D721Med (cell line): ENCODE measurements around the gene SLCO2A1.

Source experiments
- DNase-seq: peaks from one replicate; pipeline ENCODE4 v3.0.0; 2011; ENCODE audit warnings: low spot score; ENCODE audit not compliant: insufficient read length
- FAIRE-seq: peaks from 2 replicates; lab custom pipeline; 2011; peaks lifted over from hg19 to GRCh38; lab: Jason Lieb, UNC
- CTCF ChIP-seq: IDR thresholded peaks from 2 replicates; pipeline ENCODE4 v1.5.1; 2012; ENCODE audit warnings: mild to moderate bottlenecking, control low read depth; ENCODE audit not compliant: insufficient read depth; ENCODE audit errors: missing control alignments

Gene SLCO2A1

DNA sequence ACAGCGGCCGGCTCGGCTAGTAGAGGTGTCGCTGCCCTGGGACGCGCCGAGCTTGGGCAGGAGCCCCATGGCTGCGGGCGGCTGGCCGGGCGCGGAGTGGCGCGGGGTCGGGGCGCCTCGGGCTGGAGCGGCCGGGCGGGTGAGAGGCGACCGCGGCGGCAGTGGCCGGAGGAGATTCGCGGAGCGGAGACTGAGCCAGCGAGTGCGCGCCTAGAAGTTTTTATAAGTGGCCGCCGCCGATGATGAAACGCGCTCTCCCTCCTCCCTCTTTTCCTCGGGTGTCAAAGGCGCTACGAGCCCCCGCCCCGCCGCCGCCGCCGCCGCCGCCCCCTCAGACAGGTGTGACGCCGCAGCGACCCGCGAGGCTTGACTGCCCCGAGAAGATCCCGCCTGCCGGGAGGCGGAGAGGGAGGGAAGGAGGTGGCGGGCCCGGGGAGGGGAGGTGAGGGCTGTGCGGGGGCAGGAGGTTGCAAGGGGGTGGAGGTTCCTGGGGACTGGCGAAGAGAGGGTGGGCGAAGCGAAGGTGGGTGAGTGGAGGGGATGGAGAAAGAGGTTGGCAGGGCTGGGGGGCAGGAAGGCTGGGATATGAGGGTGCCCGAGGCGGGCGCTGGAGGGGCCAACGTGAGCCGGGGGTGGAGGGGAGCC, at the start of gene SLCO2A1:
SLCO2A1 (minus strand) TSS at position 192 of the 645 bp plus-strand sequence; CDS start at position 69, 123 bp downstream.
- no peak for TF ChIP-seq CTCF

GRCh38 chr3:134079111-134079547, 49.4 kb upstream of the SLCO2A1 start:
- TF ChIP-seq CTCF = no peak
- no peak for DNase-seq
- no peak for FAIRE-seq

More for the DNA sequence above, at the start of gene SLCO2A1:
- DNase-seq = peak; percentile 29
- no peak for FAIRE-seq

DNA sequence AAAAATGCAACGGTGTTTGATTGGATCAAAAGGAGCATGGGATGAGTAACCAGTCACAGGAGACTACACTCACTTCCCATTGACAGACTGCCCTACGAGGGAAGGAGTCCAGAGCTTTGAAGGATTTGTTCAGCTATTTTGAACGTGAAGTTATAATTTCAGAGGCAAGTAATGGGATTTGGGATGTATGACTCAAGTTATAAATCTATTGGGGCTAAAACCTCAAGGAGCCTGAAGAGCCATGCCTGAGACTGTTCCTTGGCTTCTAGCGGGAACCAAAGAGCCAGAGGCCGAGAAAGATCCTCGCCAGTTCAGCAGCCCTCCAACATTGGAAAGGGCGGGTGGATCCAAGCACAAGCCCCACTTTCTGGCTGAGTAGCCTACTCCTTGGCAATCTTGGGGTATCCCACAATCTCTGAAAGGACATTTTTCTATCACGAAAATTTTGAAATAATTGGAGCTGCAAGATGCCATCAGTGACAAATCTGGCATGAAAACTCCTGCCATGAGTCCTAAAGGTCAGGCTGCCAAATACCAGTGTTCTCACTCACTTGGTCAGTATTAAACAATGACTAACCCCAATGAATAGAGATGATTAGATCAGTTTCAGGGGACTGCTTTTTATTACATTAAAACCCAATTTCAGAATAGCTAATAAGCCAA, 48.6 kb upstream of the SLCO2A1 start:
- no peak for DNase-seq
- no peak for FAIRE-seq
- no peak for TF ChIP-seq CTCF

DNA sequence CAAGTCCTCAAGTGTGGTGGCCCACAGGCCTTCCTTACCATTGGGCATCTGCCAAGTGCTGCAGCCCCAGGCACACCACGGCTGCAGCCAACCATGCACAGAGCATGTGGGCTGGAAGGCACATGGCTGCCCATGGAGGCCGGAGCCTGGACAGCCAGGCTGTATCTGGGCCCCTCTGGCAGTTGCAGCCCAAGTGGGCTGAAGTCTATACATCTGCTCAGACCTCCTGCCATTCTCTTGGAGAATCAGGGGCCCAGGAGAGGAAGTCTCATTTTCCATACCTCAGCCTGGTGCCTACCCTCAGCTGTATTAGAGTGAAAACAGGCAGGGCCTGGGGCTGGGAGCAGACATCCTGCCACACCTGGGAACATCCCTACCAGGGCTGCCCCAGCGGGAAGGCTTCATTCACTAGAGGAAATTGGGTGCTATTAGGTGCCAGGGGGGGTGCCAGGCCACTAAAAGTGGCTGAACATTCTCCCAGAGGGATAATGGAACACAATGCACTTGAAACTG, 48.0 kb upstream of the SLCO2A1 start:
- TF ChIP-seq CTCF = no peak
- DNase-seq = no peak
- FAIRE-seq = no peak

DNA sequence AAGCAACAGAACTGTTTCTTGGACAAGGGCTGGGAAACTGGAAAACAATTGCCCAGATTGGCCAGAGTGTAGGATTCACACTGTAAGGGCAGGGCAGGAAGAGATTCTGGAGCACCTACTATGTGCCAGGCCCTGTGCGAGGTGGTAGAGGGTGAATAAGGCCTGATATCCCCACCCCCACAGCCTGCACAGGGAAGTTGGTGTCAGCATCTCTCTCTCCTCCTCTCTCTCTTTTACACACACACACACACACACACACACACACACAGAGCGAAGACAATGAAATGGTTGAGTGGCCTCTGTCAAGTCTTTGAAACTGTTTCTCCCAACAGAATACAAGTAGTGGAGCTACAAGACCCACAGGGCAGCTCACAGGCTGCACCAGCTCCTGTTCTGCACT, 47.1 kb upstream of the SLCO2A1 start:
- FAIRE-seq (no peak), DNase-seq (no peak)
- no peak for TF ChIP-seq CTCF

DNA sequence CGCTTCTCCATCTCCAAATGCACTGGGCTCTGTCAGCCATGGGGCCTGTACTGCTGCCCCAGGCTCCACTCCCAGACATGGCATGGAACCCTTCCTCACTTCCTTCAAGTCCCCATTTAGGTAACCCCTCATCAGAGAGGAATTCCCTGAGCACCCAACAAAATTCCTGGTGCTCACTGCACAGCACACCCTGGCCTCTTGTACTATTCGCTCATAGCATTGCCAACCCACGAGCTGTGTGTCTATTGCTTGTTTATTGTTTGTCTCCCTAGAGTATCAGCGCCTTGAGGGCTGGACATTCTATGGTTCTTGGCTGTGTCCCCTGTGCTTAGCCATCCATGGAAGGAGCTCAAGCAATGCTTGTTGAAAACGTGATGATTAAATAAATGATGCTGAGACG, 46.1 kb upstream of the SLCO2A1 start:
- FAIRE-seq (no peak), DNase-seq (no peak)
- no peak for TF ChIP-seq CTCF

- no peak for TF ChIP-seq CTCF
- no peak for FAIRE-seq
- no peak for DNase-seq
Observed at GRCh38 chr3:134075568-134075825, 45.8 kb upstream of the SLCO2A1 start.
